Esophagus mucosa (tissue), 1 donor: ENCODE data around the gene AK3. TPM values are rescaled to one million over a fixed set of nuclear protein-coding genes. Genes with fewer than 3 reads are reported as not detected.

Experiments
- ATAC-seq: fragments of 200-7000 bp; cut with Tn5 transposase; one replicate; pipeline ENCODE4 v1.9.1; 2020
- total RNA-seq: library from RNA; stranded (reverse); gene quantifications from one replicate; pipeline ENCODE4 v1.2.4, GENCODE V29; 2023
- donor health status: DM: yes; HTN: yes; CAD: no.

The AK3 gene
- total RNA-seq, 1 donor from 2014 or later: 65.6 TPM

DNA sequence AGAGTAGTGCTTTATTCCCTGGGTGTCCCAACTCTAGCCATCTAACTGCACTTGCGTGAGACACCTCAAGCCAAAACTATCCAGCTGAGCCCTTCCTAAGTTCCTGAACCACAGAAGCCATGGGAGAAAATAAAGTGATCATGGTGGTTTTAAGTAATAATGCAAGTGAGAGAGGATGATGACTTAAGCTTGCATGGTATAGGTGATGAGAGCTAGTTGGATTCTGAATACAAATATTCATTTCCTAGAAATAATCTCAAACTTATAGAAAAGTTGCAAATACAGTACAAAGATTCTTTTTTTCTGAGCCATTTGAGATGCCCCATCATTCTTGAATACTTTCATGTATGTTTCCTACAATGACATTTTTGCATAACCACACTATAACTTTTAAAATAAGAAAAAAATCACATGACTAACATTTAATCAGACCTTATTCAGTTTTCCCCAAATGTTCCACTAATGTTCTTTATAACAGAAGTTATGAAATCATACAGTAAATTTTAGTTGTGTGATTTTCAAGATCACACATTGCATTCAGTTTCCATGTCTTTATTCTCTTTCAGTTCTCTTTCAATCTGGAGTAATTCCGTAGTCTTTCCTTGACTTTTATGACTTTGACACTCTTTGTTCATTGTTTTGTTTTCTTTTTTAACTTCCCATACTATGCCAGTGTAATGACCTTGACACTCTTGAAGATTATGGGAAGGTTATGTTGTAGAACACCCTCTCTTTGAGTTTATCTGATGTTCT lies 5.5 kb upstream of the AK3 start:
- no peak for ATAC-seq

- ATAC-seq: peak; percentile 28
Measured at GRCh38 chr9:4743131-4743875, 2.3 kb upstream of the AK3 start.

DNA sequence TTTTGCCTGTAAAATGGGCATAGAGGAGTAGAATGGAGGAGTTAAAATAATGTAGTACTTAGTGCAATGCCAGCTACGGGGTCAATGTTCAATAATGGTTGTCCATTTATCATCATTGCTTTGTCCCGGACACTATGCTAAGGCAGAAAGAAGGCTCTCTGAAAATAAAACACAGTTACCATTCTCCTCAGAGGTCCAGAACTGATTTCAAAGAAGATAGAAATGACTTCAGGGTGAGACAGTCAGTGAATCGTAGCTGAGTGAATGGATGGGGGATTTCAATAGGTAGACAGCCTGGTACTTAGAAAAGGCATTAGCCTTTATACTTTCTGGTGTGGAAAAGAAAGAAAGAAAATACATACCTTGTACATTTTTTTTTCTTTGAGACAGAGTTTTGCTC lies 1.2 kb upstream of the AK3 start:
- ATAC-seq: no peak

GRCh38 chr9:4741365-4742089 lies 525 bp upstream of the AK3 start:
- ATAC-seq: peak; percentile 33

DNA sequence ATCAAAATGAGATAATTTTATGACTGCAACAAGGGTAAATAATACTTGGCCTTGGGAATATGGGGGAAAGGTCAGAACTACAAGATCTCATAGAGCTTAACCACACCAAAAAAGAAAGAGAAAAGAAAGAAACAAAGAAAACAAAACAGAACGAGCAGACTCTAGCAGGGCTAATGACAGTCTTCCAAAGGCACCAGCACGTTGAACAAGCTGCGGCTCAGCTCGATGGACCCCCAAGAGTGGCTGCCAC lies 689 bp downstream of the AK3 start:
- no peak for ATAC-seq

DNA sequence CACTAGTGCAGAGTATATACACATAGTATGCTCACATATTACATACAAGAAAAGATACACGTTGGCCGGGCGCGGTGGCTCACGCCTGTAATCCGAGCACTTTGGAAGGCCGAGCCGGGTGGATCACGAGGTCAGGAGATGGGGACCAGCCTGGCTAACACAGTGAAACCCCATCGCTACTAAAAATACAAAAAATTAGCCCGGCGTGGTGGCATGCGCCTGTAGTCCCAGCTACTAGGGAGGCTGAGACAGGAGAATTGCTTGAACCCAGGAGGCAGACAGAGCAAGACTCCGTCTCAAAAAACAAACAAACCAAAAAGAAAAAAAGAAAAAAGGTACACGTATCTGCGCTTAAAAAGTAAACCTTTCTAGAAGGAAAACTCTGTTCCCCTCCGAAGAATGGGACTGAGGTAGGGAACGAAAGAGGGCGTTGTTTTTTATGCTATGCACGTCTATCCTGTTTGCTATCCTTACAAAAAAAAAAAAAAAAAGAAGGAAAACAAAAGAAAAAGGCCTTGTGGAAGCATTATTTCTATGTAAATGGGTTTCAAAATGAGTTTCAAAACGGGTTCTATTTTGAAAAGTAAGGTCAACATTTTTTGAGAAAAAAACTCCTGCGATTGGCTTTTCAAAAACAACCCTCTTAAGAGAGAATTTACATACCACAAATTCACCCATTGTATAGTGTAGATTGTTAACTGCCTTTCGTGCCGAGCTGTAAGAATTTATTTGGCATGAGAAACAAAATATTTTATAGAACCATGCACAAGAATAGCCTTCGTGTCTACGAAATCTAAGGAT lies 1.2 kb downstream of the AK3 start:
- no peak for ATAC-seq

DNA sequence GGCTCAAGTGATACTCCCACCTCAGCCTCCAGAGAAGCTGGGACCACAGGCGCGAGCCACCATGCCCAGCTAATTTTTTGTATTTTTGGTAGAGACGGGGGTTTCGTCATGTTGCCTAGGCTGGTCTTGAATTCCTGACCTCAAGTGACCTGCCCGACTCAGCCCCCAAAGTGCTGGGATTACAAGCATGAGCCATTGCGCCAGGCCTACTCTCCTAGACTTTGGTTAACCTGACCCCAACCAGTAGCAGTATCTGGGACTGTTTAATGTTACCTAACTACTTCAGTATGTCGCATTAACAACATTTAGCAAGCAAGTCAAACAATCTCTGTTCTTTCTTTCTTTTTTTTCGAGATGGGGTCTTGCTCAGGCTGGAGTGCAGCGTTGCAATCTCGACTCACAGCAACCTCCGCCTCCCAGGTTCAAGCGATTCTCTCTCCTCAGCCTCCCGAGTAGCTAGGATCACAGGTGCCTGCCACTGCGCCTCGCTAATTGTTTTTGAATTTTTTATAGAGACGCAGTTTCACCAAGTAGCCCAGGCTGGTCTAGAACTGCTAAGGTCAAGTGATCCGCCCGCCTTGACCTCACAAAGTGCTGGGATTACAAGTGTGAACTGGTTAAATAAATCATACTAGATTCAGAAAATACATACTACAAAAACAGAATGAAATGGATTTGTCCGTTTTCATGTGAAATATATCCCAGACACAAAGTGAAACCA lies 2.0 kb downstream of the AK3 start:
- no peak for ATAC-seq

DNA sequence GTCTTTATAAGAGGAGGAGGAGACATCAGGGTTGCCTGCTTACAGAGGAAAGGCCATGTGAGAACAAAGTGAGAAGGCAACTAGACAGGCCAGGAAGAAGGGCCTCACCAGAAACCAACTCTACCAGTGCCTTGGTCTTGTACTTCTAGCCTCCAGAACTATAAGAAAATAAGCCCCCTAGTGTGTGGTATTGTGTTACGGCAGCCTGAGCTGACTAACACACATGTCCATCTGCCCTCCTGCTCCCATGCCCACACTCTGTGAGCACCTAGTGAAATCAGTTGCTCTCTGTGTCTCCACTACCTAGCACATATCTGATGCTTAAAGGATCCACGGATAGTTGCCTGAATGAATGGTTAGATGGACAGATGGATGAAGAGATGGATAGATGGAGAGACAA lies 6.9 kb downstream of the AK3 start:
- peak; percentile 47 for ATAC-seq

- ATAC-seq: no peak
Measured at GRCh38 chr9:4732890-4733289, 8.1 kb downstream of the AK3 start.

- no peak for ATAC-seq
Measured at GRCh38 chr9:4727593-4727992, 13.4 kb downstream of the AK3 start.

DNA sequence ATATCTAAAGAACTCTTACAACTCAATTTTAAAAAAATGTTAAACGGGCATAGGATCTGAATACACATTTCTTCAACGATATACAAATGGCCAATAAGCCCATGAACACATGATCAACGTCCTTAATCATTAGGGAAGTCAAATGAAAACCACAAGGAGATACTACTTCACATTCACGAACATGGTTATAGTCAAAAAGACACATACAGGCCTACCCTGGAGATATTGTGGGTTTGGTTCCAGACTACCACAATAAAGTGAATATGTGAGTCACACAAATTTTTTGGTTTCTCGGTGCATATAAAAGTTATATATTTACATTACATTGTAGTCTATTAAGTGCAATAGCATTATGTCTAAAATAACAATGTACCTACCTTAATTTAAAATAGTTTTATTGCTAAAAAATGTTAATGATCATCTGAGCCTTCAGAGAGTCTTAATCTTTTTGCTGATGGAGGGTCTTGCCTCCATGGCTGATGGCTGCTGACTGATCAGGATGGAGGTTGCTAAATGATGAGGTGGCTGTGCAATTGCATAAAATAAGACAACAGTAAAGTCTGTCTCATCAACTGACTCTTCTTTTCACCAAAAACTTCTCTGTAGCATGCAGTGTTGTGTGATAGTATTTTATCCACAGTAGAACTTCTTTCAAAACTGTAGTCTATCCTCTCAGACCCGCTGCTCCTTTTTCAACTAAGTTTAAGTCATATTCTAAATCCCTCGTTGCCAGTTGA lies 15.1 kb downstream of the AK3 start:
- ATAC-seq: no peak

DNA sequence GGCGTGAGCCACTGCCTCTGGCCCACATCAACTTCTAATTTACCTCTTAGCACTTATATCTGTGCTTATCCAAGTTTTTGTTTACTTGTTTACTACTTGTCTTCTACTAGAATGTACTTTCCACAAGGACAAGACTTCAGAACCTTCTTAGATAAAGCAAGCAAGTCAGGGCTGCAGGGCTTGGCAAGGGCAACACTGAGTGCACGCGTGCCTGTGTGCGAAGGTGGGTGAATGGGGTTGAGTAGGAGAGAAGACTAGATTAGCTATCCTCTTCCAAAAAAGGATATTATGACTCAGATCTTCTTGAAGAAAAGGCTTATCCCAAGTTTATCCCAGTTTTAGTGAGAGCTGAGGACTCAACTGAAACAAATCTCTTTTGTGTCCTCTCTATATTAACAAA lies 19.3 kb downstream of the AK3 start:
- ATAC-seq: no peak

DNA sequence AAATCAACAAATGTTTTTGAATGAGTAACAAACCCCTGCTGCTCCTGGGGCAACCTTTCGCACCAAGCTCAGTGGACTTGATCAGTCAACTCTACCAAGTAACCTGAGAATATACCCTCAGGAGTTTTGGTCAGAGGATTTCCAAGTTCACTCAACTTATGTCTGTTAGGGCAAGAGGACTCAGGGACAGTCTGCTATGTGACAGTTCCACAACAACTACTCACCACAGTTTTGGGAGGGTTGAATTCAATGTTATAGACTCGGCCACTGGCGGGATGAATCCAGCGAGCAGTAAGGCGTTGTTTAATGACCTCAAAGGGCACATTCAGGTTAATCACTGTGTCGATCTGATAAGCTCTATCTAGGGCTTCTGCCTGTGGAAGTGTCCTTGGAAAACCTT lies 22.1 kb downstream of the AK3 start:
- no peak for ATAC-seq

- ATAC-seq: no peak
Measured at GRCh38 chr9:4717815-4718214, 23.2 kb downstream of the AK3 start.

GRCh38 chr9:4716163-4716562 lies 24.8 kb downstream of the AK3 start:
- no peak for ATAC-seq

DNA sequence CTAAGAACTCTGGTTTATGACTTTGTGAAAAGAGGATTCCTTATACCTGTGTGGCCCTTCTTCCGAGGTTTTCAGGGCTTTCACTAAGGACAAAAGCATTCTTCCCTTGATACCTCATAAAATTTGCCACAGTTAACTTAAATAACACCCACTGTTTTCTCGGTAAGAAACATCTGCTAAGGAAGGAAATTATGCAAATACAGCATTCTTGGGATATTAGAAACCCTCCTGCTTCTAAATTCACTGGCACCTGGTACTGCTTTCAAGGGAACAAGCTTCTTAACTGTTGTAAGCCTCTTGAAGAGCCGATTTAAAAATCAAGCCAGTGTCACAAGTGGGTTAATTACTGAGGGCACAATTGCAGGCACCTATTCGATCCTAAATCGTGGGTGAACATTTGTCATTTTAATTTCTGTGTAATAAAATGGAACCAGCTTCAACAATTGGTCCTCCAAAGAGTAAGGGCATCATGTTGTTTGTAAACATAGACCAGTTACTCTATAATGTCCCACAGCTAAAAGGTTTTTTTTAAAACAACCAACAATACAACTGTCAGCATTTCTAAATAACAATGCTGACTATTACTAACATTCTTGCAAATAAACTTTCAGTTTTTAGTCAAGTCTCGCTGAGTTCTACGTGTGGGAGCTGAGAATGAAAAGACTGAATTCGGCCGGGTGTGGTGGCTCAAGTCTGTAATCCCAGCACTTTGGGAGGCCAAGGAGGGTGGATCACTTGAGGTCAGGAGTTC lies 26.6 kb downstream of the AK3 start:
- no peak for ATAC-seq

- ATAC-seq: peak; percentile 48
Measured at GRCh38 chr9:4713849-4714248, 27.2 kb downstream of the AK3 start.

DNA sequence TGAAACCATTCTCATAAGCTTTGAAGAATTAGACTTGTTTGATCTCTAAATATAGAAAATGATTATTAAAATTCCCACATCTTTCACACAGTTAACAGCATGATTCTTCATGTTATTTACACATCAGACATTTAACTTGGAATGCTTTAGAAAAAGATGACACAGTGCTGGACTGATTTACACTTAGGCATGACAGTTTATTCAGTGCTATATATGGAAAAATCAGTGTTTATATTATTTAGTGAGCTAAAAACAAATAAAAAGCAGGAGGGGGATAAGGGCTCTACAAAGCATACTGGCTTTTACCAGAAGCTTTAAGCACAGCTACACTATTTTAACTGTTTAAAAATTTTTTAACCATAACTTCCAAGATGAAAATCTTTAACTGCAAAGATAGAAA lies 31.6 kb downstream of the AK3 start:
- no peak for ATAC-seq

DNA sequence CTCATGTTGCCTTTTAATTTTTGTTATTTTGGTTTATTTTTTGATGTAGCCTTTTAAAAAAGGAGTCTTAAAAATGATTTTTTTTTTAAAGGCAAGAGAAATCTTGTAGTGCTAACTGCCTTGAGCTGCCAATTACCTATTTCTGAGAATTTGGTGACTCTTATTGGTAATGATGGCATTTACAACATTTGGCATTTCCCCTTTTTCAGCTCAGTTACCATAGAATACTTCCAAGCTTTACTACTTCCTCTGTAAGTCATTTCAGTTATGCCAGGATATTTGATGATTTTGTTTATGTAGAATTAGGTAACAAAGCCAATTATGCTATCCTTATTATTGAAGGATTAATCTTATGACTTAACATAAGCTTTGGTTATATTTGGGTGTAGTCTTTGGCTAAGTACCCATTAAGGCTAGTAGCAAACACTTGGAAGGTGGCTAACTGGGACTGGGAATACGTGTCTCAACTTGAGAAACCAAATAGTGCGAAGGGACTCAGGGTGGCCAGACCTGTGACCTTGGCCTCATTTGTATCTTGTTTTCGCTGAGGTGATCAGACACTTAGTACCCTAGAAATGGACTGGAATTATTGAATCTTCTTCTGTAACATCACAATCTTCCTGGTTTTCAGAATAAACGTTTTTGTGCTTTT lies 33.9 kb downstream of the AK3 start:
- ATAC-seq: peak; percentile 54

DNA sequence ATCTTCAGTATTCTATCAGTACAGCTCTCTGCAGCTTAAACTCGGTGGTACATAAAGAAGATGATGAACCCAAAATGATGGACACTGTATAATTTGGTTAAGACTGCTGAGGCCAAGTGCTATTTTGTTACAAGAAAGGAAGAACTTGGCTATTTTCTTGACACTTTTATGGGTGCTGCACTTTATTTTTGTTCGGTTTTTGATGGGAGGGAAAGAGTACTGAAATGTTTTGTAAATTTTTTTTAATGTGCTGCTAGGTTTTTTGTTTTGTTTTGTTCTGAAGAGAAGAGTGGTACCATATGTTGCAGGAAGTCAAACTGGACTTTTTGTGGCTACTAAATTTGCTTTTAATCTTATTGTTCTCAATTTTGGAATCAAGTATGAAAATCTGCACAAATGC lies 35.0 kb downstream of the AK3 start:
- ATAC-seq: no peak
